SJCRH30 (cell line): ENCODE results near the gene ZNF670. TPM values are rescaled to one million over a fixed set of nuclear protein-coding genes. Genes with fewer than 3 reads are reported as not detected.
"Not testable (repeated sequence)": the region's sequence is repeated elsewhere in the genome, so short reads cannot be mapped to it uniquely, and the experiment has no call there.

Experiments used
- DNase-seq, 2 experiments: peaks; one replicate each; pipeline ENCODE4 v3.0.0-alpha.2; 2015 to 2020
- H3K27ac ChIP-seq: fragments of 250-450 bp; sonication (Bioruptor Pico); 2 replicates; pipeline ENCODE4 v1.5.1; 2020; ENCODE audit warnings: mild to moderate bottlenecking, moderate library complexity
- H3K27me3 ChIP-seq: fragments of 250-450 bp; sonication (Bioruptor Pico); 2 replicates; pipeline ENCODE4 v1.5.1; 2020; ENCODE audit warnings: mild to moderate bottlenecking, moderate library complexity
- H3K36me3 ChIP-seq: fragments of 250-450 bp; sonication (Bioruptor Pico); 2 replicates; pipeline ENCODE4 v1.5.1; 2020; ENCODE audit warnings: mild to moderate bottlenecking, moderate library complexity
- H3K4me1 ChIP-seq: fragments of 250-450 bp; sonication (Bioruptor Pico); 2 replicates; pipeline ENCODE4 v1.5.1; 2020; ENCODE audit warnings: mild to moderate bottlenecking, moderate library complexity
- H3K4me3 ChIP-seq: fragments of 250-450 bp; sonication (Bioruptor Pico); 2 replicates; pipeline ENCODE4 v1.5.1; 2020; ENCODE audit warnings: mild to moderate bottlenecking, moderate library complexity
- H3K9me3 ChIP-seq: fragments of 250-450 bp; sonication (Bioruptor Pico); replicated peaks from 2 replicates; pipeline ENCODE4 v1.5.1; 2020; ENCODE audit warnings: mild to moderate bottlenecking, moderate library complexity
- total RNA-seq: library from RNA; depleted of rRNA; stranded (reverse); fragments of >200 nt; shearing (Covaris generic); gene quantifications from 2 replicates; pipeline ENCODE4 v1.2.3, GENCODE V29; 2014; rRNA removed

The ZNF670 gene
- total RNA-seq: 8.0 and 8.3 TPM in 2 replicates

DNA sequence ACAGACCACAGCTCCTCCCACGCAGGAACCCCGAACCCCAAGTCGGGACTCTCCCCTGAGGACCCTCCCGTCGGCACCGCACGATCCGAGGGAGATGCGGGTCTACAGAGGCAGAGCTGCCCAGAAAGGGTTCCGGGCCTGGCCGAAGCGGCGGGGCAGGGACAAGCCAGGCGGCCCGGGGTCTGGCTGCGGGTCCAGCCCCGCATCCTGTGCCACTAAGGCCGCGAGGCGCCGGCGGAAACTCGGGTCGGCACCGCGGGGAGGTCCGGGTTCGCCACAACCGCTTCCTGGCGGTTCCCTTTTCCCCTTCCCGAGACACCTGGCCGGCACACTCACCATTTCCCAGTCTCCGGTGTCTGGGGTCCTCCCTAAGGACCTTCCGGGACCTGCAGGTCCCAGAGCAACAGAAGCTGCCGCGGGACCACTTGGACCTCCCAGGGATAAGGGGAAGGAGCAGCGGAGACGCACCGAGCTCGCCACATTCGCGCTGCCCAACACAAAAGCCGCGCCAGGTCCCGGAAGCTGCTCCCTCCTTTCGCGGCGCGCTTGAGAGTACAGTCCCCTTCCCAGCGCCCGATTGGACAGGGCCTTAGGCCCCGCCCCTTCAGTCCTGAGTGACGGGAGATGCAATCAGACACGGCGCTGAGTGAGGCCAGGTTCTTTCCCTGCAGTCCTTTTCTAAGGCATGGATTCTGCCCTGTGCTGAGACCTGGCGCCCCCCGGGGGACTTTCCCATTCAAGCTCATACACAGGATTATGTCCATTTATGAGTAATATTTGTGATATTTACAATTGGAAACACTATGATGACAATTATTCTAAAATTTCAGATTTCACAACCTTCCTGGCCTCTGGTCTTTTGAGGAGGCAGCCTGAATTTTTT lies at the start of gene ZNF670:
Gene ZNF670, minus strand, starts transcription at position 554 of the 883 bp plus-strand sequence. Its CDS starts 215 bp downstream, at position 339.
- no peaks in the 10 kb centered on the region; the same call in 1 of the 2 replicates for H3K4me1 ChIP-seq
- peak within 1 kb of the TSS; percentile 82 for H3K4me3 ChIP-seq

DNA sequence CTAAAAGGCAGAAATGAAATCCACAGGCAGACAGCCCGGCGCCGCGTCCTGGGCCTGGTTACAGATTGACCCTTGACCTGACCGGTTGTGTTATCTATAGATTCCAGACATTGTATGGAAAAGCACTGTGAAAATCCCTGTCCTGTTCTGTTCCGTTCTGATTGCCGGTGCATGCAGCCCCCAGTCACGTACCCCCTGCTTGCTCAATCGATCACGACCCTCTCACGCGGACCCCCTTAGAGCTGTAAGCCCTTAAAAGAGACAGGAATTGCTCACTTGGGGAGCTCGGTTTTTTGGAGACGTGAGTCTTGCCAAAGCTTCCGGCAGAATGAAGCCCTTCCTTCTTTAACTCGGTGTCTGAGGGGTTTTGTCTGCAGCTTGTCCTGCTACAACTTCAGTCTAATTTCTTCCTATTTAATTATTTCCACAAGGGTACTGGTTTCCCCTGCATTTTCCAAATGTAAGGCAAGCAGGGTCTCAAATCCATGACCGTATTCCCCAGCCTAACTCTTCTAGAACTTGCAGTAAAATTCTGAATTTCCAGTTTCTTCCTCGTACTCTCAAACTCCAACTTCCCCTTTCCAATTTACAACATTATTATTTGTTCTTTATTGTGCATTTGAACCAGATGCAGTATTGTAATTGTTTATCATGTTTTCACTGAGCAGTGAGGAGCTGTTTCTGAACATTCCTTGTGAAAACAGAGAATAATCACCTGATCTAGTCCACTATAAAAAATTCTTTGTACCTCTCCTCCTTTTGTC lies 49.1 kb upstream of the ZNF670 start:
- Histone ChIP-seq H3K36me3 (peaks cover 23% of the 10 kb centered on the region), H3K4me3 (peak overlapping the region; percentile 48)
- H3K4me1 ChIP-seq, H3K27me3 ChIP-seq, DNase-seq, H3K27ac ChIP-seq, H3K9me3 ChIP-seq: not testable (repeated sequence)

More for the DNA sequence above, at the start of gene ZNF670:
- peaks cover 2% of the 10 kb centered on the region; the same call in 1 of the 2 replicates for H3K36me3 ChIP-seq
- H3K27me3 ChIP-seq: no peaks in the 10 kb centered on the region
- H3K27ac ChIP-seq: peak within 1 kb of the TSS; percentile 75
- peaks cover 3% of the 10 kb centered on the region; the same call in 1 of the 2 replicates for H3K9me3 ChIP-seq
- DNase-seq: peak; percentile 95 to 98

DNA sequence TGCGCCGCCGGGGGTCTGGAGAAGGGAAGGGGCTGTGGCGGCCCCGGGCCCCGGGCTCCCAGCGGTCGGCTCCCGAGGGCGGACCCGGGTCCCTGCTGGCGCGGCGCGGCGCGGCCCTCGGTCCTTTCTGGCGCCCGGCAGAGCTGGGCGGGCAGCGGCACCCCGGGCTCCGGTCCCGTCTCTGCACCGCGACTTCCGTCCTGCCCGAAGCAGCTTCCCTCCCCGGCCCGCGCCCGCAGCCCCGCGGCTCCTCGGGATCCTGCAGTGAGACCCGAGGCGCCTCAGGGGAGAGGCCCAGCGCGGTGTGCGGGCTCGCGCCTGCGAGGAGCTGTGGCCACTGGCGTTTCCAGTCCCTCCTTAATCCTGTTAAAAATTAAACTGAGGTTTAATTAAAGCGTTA lies 48.0 kb upstream of the ZNF670 start:
- not testable (repeated sequence) for H3K4me1 ChIP-seq, H3K27ac ChIP-seq, DNase-seq, H3K9me3 ChIP-seq, H3K4me3 ChIP-seq, H3K27me3 ChIP-seq
- peaks cover 16% of the 10 kb centered on the region for H3K36me3 ChIP-seq

- not testable (repeated sequence) for H3K4me1 ChIP-seq, H3K9me3 ChIP-seq, H3K27me3 ChIP-seq, DNase-seq, H3K4me3 ChIP-seq, H3K27ac ChIP-seq
- H3K36me3 ChIP-seq: peaks cover 11% of the 10 kb centered on the region
Observed at GRCh38 chr1:247126166-247126565, 47.6 kb upstream of the ZNF670 start.

DNA sequence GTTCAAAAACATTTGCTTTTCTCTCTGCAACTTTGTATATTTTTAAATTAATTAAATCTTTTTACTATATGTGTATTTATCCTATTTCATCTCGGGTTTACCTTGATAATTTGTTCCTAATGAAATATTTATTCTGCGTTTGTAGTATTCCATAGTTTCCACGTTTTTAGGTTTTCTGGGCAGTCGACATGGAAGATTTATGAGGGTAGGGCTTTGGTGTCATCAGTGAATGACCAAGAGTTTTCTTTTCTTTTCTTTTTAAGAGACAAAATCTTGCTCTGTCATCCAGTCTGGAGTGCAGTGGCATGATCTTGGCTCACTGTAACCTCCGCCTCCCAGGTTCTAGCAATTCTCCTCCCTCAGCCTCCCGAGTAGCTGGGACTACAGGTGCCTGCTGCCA lies 42.8 kb upstream of the ZNF670 start:
- no peak overlapping the region for H3K4me3 ChIP-seq
- no peak for DNase-seq
- no peak overlapping the region for H3K27ac ChIP-seq
- H3K4me1 ChIP-seq: no peaks in the 10 kb centered on the region
- H3K36me3 ChIP-seq: no peaks in the 10 kb centered on the region
- 0 out of 2 replicates have a peak, but pooled peaks cover 4% of the 10 kb centered on the region for H3K9me3 ChIP-seq
- H3K27me3 ChIP-seq: no peaks in the 10 kb centered on the region

- not testable (repeated sequence) for DNase-seq, H3K27ac ChIP-seq, H3K27me3 ChIP-seq, H3K4me1 ChIP-seq, H3K4me3 ChIP-seq, H3K9me3 ChIP-seq, H3K36me3 ChIP-seq
Observed at GRCh38 chr1:247120408-247120668, 41.7 kb upstream of the ZNF670 start.

DNA sequence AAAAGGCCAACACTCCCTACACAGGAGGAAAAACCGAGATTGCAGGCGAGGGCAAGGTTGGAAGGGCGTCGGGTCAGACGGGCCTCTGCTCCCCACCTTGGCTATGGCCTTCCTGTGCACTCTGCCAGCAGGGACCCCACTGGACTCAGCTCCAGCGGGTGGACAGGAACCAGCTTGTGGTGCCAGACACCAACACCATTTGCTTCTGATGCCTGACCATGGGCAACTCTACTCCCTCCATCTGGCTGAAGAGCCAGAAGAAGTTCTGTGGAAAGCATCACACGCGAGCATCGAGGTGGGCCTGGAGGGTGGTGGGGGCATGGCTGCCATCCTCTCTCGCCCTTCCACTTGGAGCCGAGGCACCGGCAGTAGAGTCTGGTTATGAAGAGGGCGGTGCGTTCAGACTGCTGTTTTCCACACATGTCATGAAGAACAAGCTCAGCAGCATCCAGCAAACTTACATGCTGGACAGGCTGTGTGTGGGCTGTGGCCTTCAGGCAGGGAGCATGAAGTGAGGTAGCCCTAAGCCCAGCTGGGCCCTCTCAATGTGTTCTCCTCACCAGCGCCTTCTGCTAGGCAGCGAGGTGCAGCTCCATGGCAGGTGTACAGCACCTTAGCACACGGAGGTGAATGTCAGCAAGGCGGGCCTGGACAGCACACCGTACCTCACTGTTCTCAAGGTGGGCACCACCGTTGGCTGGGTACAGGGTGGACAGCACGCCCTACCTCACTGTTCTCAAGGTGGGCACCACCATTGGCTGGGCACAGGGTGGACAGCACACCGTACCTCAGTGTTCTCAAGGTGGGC lies 41.2 kb upstream of the ZNF670 start:
- Histone ChIP-seq H3K36me3 (no peaks in the 10 kb centered on the region), H3K27ac (no peak overlapping the region), H3K27me3 (no peaks in the 10 kb centered on the region), H3K4me3 (no peak overlapping the region), H3K9me3 (no peaks in the 10 kb centered on the region), H3K4me1 (no peaks in the 10 kb centered on the region)
- no peak for DNase-seq

DNA sequence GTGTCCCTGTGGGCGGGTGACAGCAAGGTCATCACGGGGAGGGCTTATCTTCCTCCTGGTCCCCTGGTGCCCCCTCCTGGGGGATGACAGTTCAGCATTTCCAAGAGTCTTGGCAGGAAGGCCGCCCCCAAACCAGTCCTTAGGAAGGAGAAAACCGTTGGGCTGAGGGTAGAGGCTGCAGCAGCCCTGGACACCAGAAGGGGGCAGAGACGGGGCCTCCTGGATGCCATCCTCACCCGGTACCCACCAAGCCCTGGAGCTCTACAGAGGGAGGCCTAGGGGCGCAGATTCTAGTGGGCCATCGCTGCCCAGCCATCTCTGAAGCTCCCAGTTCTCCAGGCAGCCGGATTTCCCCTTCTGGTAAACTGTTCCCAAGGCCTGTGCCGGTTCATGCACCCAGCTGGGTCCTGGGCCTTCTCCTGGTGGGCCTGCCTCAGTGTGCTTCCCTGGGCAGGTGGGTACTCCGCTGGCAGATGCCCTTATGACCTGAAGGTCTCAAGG lies 40.4 kb upstream of the ZNF670 start:
- H3K4me3 ChIP-seq: no peak overlapping the region
- no peaks in the 10 kb centered on the region for H3K9me3 ChIP-seq
- no peaks in the 10 kb centered on the region for H3K36me3 ChIP-seq
- no peaks in the 10 kb centered on the region for H3K4me1 ChIP-seq
- no peak overlapping the region for H3K27ac ChIP-seq
- peak; percentile 31 to 44 for DNase-seq
- H3K27me3 ChIP-seq: no peaks in the 10 kb centered on the region

GRCh38 chr1:247115545-247115944 lies 36.9 kb upstream of the ZNF670 start:
- no peak for DNase-seq
- no peaks in the 10 kb centered on the region for H3K27me3 ChIP-seq
- no peaks in the 10 kb centered on the region for H3K36me3 ChIP-seq
- H3K4me1 ChIP-seq: no peaks in the 10 kb centered on the region
- H3K4me3 ChIP-seq: no peak overlapping the region
- no peak overlapping the region for H3K27ac ChIP-seq
- H3K9me3 ChIP-seq: no peaks in the 10 kb centered on the region

DNA sequence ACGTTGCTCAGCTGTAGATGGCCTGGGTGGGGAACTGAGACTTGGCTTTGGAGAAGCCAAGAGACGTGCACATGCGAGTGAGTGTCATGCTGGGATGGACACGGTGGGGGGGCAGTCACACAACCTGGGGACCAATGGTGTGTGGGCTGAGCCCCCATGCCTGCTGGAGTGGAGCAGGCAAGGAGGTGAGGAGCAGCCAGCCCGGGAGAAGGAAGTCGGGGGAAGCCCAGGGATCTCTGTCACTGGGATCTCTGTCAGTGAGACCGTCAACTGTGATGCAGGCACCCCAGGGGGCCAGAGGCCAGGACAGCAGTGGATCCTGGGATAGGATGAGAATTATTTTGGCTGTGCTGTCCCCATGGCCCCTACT lies 36.5 kb upstream of the ZNF670 start:
- Histone ChIP-seq H3K4me3 (no peak overlapping the region), H3K36me3 (no peaks in the 10 kb centered on the region)
- DNase-seq: no peak

GRCh38 chr1:247114351-247115140 lies 35.9 kb upstream of the ZNF670 start:
- H3K27me3 ChIP-seq: no peaks in the 10 kb centered on the region
- H3K9me3 ChIP-seq: no peaks in the 10 kb centered on the region
- no peaks in the 10 kb centered on the region for H3K4me1 ChIP-seq
- no peak overlapping the region for H3K4me3 ChIP-seq
- no peak overlapping the region for H3K27ac ChIP-seq
- H3K36me3 ChIP-seq: no peaks in the 10 kb centered on the region
- no peak for DNase-seq

More for the DNA sequence above, 36.5 kb upstream of the ZNF670 start:
- H3K9me3 ChIP-seq: no peaks in the 10 kb centered on the region
- no peaks in the 10 kb centered on the region for H3K4me1 ChIP-seq
- H3K27me3 ChIP-seq: no peaks in the 10 kb centered on the region
- H3K27ac ChIP-seq: no peak overlapping the region

DNA sequence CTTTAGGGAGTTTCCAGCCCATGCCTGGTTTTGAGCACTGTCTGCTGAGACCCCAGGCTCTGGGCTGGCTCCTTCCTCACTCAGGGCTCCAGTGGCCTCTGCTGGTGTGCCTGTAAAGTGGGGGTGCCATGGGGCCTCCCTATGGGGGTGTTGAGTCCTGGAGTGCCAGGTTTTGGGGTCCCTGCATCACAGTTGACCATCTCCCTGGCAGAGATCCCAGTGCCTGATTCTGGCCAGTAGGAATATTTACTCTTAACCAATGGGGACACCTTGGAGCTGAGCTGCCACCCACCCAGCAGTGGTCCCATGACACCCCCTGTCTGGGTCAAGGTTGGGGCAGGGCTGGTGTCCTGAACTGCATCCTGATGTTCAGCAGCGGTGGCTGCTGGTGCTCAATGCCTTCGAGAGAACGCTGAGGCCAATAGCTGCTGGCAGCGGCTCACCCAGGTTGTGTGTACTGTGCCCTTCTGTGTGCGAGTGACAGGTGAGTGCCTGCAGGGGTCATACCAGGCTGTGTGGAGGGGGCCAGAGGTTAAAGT lies 35.2 kb upstream of the ZNF670 start:
- Histone ChIP-seq H3K27me3 (no peaks in the 10 kb centered on the region), H3K4me3 (no peak overlapping the region), H3K4me1 (no peaks in the 10 kb centered on the region), H3K27ac (no peak overlapping the region), H3K9me3 (no peaks in the 10 kb centered on the region), H3K36me3 (no peaks in the 10 kb centered on the region)
- DNase-seq: no peak

GRCh38 chr1:247113094-247113497 lies 34.5 kb upstream of the ZNF670 start:
- H3K9me3 ChIP-seq: no peaks in the 10 kb centered on the region
- no peaks in the 10 kb centered on the region for H3K4me1 ChIP-seq
- no peaks in the 10 kb centered on the region for H3K36me3 ChIP-seq
- H3K27ac ChIP-seq: no peak overlapping the region
- peak; percentile 38 to 40 for DNase-seq
- no peak overlapping the region for H3K4me3 ChIP-seq
- H3K27me3 ChIP-seq: no peaks in the 10 kb centered on the region

DNA sequence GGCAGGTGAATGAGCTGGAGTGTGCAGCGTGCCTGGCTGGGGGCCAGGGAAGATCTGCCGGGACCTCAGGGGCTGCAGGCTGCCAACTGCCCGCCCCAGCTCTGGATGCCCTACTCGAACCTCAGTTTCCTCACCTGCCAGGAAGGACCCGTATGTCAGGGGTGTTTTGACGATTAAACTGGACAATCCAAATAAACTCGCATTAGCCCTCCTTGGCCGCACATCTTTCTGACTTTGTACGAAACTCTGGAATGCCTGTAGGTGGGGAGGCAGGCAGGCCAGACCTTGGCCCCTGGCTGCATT lies 33.8 kb upstream of the ZNF670 start:
- H3K36me3 ChIP-seq: no peaks in the 10 kb centered on the region
- peak overlapping the region; percentile 81 for H3K4me3 ChIP-seq
- H3K27ac ChIP-seq: 0 out of 2 replicates have a peak overlapping the region, but pooled peaks have one; percentile 34
- H3K27me3 ChIP-seq: no peaks in the 10 kb centered on the region
- no peaks in the 10 kb centered on the region for H3K9me3 ChIP-seq
- no peaks in the 10 kb centered on the region for H3K4me1 ChIP-seq
- DNase-seq: no peak
